Measurements from ENCODE around the gene NR3C1.

The NR3C1 gene

GRCh38 chr5:143362664-143363227, 40.7 kb downstream of the NR3C1 start:
- in situ Hi-C loops (cut with HindIII; ENCODE audit: low pct_unique_long_range_greater_than_20kb, low sequenced_read_pairs), result no loop called here
- no peak for DNase-seq (ENCODE audit: low read depth in 1 of 2, low spot score in 1 of 2)
- TF ChIP-seq JUND (IDR thresholded peaks at IDR 0.05; ENCODE audit: low read depth), result no peak

GRCh38 chr5:143361438-143361837, 42.0 kb downstream of the NR3C1 start:
- no peak for TF ChIP-seq JUND (IDR thresholded peaks at IDR 0.05; ENCODE audit: low read depth)
- DNase-seq (ENCODE audit: low read depth in 1 of 2, low spot score in 1 of 2), result peak in 1 of 2 experiments; percentile 19

GRCh38 chr5:143360755-143361154, 42.7 kb downstream of the NR3C1 start:
- in situ Hi-C loops (cut with HindIII; ENCODE audit: low pct_unique_long_range_greater_than_20kb, low sequenced_read_pairs), result no loop called here
- no peak for TF ChIP-seq JUND (IDR thresholded peaks at IDR 0.05; ENCODE audit: low read depth)
- no peak for DNase-seq (ENCODE audit: low read depth in 1 of 2, low spot score in 1 of 2)

More at GRCh38 chr5:143361438-143361837, 42.0 kb downstream of the NR3C1 start:
- in situ Hi-C loops (cut with HindIII; ENCODE audit: low pct_unique_long_range_greater_than_20kb, low sequenced_read_pairs), result no loop called here

GRCh38 chr5:143359869-143360268, 43.6 kb downstream of the NR3C1 start:
- in situ Hi-C loops (cut with HindIII; ENCODE audit: low pct_unique_long_range_greater_than_20kb, low sequenced_read_pairs), result no loop called here
- no peak for TF ChIP-seq JUND (IDR thresholded peaks at IDR 0.05; ENCODE audit: low read depth)
- DNase-seq (ENCODE audit: low read depth in 1 of 2, low spot score in 1 of 2), result no peak

GRCh38 chr5:143356855-143357583, 46.5 kb downstream of the NR3C1 start:
- no peak for DNase-seq (ENCODE audit: low read depth in 1 of 2, low spot score in 1 of 2)
- in situ Hi-C loops (cut with HindIII; ENCODE audit: low pct_unique_long_range_greater_than_20kb, low sequenced_read_pairs), result no loop called here
- TF ChIP-seq JUND (IDR thresholded peaks at IDR 0.05; ENCODE audit: low read depth), result no peak

- in situ Hi-C loops (cut with HindIII; ENCODE audit: low pct_unique_long_range_greater_than_20kb, low sequenced_read_pairs), result no loop called here
- TF ChIP-seq JUND (IDR thresholded peaks at IDR 0.05; ENCODE audit: low read depth), result no peak
- peak; percentile 65 to 92 for DNase-seq (ENCODE audit: low read depth in 1 of 2, low spot score in 1 of 2)
Observed at GRCh38 chr5:143355710-143356109, 47.8 kb downstream of the NR3C1 start.

- in situ Hi-C loops (cut with HindIII; ENCODE audit: low pct_unique_long_range_greater_than_20kb, low sequenced_read_pairs), result no loop called here
- no peak for TF ChIP-seq JUND (IDR thresholded peaks at IDR 0.05; ENCODE audit: low read depth)
- no peak for DNase-seq (ENCODE audit: low read depth in 1 of 2, low spot score in 1 of 2)
Observed at GRCh38 chr5:143354025-143354424, 49.5 kb downstream of the NR3C1 start.

GRCh38 chr5:143352691-143353090, 50.8 kb downstream of the NR3C1 start:
- no peak for TF ChIP-seq JUND (IDR thresholded peaks at IDR 0.05; ENCODE audit: low read depth)
- no peak for DNase-seq (ENCODE audit: low read depth in 1 of 2, low spot score in 1 of 2)
- in situ Hi-C loops (cut with HindIII; ENCODE audit: low pct_unique_long_range_greater_than_20kb, low sequenced_read_pairs), result no loop called here

- no peak for TF ChIP-seq JUND (IDR thresholded peaks at IDR 0.05; ENCODE audit: low read depth)
- no peak for DNase-seq (ENCODE audit: low read depth in 1 of 2, low spot score in 1 of 2)
- in situ Hi-C loops (cut with HindIII; ENCODE audit: low pct_unique_long_range_greater_than_20kb, low sequenced_read_pairs), result no loop called here
Observed at GRCh38 chr5:143350751-143351602, 52.5 kb downstream of the NR3C1 start.

- in situ Hi-C loops (cut with HindIII; ENCODE audit: low pct_unique_long_range_greater_than_20kb, low sequenced_read_pairs), result no loop called here
- no peak for TF ChIP-seq JUND (IDR thresholded peaks at IDR 0.05; ENCODE audit: low read depth)
- no peak for DNase-seq (ENCODE audit: low read depth in 1 of 2, low spot score in 1 of 2)
Observed at GRCh38 chr5:143350341-143350740, 53.1 kb downstream of the NR3C1 start.

- DNase-seq (ENCODE audit: low read depth in 1 of 2, low spot score in 1 of 2), result no peak
- in situ Hi-C loops (cut with HindIII; ENCODE audit: low pct_unique_long_range_greater_than_20kb, low sequenced_read_pairs), result no loop called here
- no peak for TF ChIP-seq JUND (IDR thresholded peaks at IDR 0.05; ENCODE audit: low read depth)
Observed at GRCh38 chr5:143349177-143349576, 54.3 kb downstream of the NR3C1 start.

GRCh38 chr5:143347698-143348344, 55.7 kb downstream of the NR3C1 start:
- TF ChIP-seq JUND (IDR thresholded peaks at IDR 0.05; ENCODE audit: low read depth), result no peak
- in situ Hi-C loops (cut with HindIII; ENCODE audit: low pct_unique_long_range_greater_than_20kb, low sequenced_read_pairs), result no loop called here
- DNase-seq (ENCODE audit: low read depth in 1 of 2, low spot score in 1 of 2), result no peak
